Stimulated activated CD8-positive, alpha-beta memory T cell treated with anti-CD3 and anti-CD28 coated beads, Interleukin-7, amount 100 ng/mL, for 24 hours (primary cell): ENCODE measurements around the gene GDF7.
"Not testable (repeated sequence)": the region's sequence is repeated elsewhere in the genome, so short reads cannot be mapped to it uniquely, and the experiment has no call there.

ENCODE experiments used
- DNase-seq: peaks from one replicate; pipeline ENCODE4 v3.0.0-alpha.2; 2020; ENCODE audit warnings: low read depth

GDF7 gene

GRCh38 chr2:20704886-20705285 is 37.9 kb downstream of the GDF7 start:
- DNase-seq: no peak

- no peak for DNase-seq
These were observed 39.3 kb downstream of the GDF7 start for GRCh38 chr2:20706217-20706616.

GRCh38 chr2:20706786-20707185 is 39.8 kb downstream of the GDF7 start:
- DNase-seq: no peak

- DNase-seq: no peak
These were observed 40.7 kb downstream of the GDF7 start for GRCh38 chr2:20707601-20708000.

GRCh38 chr2:20711641-20712040 is 44.7 kb downstream of the GDF7 start:
- DNase-seq: not testable (repeated sequence)

- not testable (repeated sequence) for DNase-seq
These were observed 46.6 kb downstream of the GDF7 start for GRCh38 chr2:20713585-20713984.

- DNase-seq: not testable (repeated sequence)
These were observed 47.5 kb downstream of the GDF7 start for GRCh38 chr2:20714412-20714811.

GRCh38 chr2:20716164-20716563 is 49.2 kb downstream of the GDF7 start:
- not testable (repeated sequence) for DNase-seq

- no peak for DNase-seq
These were observed 50.7 kb downstream of the GDF7 start for GRCh38 chr2:20717641-20718040.

- no peak for DNase-seq
These were observed 55.8 kb downstream of the GDF7 start for GRCh38 chr2:20722592-20723240.

- DNase-seq: no peak
These were observed 56.6 kb downstream of the GDF7 start for GRCh38 chr2:20723543-20723942.

GRCh38 chr2:20724500-20725053 is 57.6 kb downstream of the GDF7 start:
- no peak for DNase-seq

- no peak for DNase-seq
These were observed 58.8 kb downstream of the GDF7 start for GRCh38 chr2:20725782-20726181.

GRCh38 chr2:20726913-20727312 is 60.0 kb downstream of the GDF7 start:
- DNase-seq: no peak

- DNase-seq: no peak
These were observed 61.3 kb downstream of the GDF7 start for GRCh38 chr2:20728114-20728758.
